ENCODE measurements around the gene TASL. TPM values are rescaled to one million over a fixed set of nuclear protein-coding genes. Genes with fewer than 3 reads are reported as not detected.

TASL gene, protein sequence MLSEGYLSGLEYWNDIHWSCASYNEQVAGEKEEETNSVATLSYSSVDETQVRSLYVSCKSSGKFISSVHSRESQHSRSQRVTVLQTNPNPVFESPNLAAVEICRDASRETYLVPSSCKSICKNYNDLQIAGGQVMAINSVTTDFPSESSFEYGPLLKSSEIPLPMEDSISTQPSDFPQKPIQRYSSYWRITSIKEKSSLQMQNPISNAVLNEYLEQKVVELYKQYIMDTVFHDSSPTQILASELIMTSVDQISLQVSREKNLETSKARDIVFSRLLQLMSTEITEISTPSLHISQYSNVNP
- polyA plus RNA-seq (2013, experiment 1 of 4) = not detected
- polyA plus RNA-seq (2013, experiment 2 of 4) = not detected
- polyA plus RNA-seq (2013, experiment 3 of 4) = not detected
- not detected for polyA plus RNA-seq (2013, experiment 4 of 4)

DNA sequence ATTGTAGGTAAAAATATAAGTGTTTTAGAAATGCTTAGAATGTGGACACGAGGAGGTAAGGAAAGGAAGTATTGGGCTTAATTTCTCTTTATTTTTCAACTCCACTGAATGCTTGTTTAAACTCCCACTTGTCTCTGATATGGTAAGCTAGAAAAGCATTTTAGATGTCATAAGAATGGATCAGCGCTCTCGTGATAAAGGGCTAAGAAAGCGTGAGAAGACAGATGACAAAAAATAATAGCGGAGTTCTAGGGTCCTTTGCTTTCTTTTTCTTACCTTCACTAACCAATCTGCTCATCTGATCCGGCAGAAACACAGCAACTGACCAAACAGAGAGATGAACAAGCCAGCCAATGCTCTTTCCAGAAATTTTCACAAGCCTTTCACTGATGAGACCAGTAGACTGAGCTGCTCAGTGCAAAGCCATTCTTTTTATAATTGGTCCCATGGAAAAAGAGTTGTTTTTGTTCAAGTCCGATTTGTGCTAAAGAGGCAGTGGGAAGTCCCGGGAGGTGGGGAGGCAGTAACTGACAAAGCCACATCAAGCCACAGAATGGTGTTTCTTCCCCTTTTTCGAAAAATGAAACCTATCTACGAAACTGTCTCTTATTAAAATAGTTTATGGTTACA lies at the start of gene TASL:
TSS of gene TASL (minus strand) at position 405 of the 630 bp plus-strand sequence. CDS start 17,411 bp downstream, outside the sequence.
- no peaks in the 10 kb centered on the region for H3K36me3 ChIP-seq (ENCODE audit: control insufficient read depth, insufficient read depth, low read length)
- no peak within 1 kb of the TSS for H3K4me3 ChIP-seq (ENCODE audit: insufficient read depth, low read depth, low read length)
- H3K4me1 ChIP-seq (ENCODE audit: control insufficient read depth, insufficient read depth, low read length) = no peaks in the 10 kb centered on the region
- H3K9me3 ChIP-seq (ENCODE audit: control insufficient read depth, low read length) = no peaks in the 10 kb centered on the region
- WGBS, 2 experiments = 89 to 93% methylated on average over 6 to 10 of the region's 10 CpGs
- no peak within 1 kb of the TSS for H3K27ac ChIP-seq (ENCODE audit: insufficient read depth, low read depth, low read length, poor library complexity, severe bottlenecking)
- H3K27me3 ChIP-seq (ENCODE audit: control insufficient read depth, insufficient read depth, low read length, poor library complexity, severe bottlenecking) = no peaks in the 10 kb centered on the region

DNA sequence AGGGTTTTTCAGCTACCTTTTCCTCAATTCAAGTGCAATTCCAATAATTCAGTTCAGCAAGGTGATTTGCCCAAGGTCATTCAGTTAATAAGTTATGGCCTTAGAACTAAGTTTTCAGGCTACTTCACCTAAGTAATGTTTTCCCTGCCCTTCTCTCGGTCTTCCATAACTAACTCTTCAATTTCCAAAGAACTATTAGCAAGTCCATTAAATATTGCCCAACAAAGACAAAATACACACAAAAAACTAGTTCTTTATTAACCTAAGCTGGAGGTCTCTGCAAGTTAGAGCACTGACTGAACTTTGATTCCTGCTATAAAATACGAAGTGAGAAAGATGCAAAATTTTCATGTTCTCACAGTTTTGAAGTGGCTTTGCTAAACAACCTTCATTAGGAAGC lies 48.8 kb upstream of the TASL start:
- Histone ChIP-seq H3K4me1 (ENCODE audit: control insufficient read depth, insufficient read depth, low read length) (no peaks in the 10 kb centered on the region), H3K27me3 (ENCODE audit: control insufficient read depth, insufficient read depth, low read length, poor library complexity, severe bottlenecking) (no peaks in the 10 kb centered on the region), H3K27ac (ENCODE audit: insufficient read depth, low read depth, low read length, poor library complexity, severe bottlenecking) (no peak overlapping the region), H3K36me3 (ENCODE audit: control insufficient read depth, insufficient read depth, low read length) (no peaks in the 10 kb centered on the region), H3K9me3 (ENCODE audit: control insufficient read depth, low read length) (no peaks in the 10 kb centered on the region), H3K4me3 (ENCODE audit: insufficient read depth, low read depth, low read length) (no peak overlapping the region)
- 97% methylated on average over 2 of the region's 2 CpGs for WGBS, 2 experiments

DNA sequence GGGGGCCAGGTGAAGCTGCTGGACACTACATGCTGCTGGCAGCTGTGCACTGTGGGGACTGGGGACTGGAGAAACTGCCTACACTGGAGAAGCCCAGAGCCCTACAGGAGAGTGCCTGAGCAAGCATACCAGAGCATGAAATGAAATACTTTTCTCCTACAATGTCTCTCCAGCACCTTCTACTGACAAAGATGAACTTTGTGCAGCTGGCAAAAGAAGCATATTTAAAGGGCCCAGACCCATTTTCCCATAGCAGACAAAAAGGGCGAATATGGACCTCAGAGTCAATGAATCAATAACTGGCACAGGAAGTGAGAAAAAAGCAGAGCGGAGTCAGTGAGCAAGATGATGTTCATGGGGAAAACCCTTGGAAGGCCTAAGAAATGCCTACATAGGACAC lies 44.8 kb upstream of the TASL start:
- no peak overlapping the region for H3K27ac ChIP-seq (ENCODE audit: insufficient read depth, low read depth, low read length, poor library complexity, severe bottlenecking)

DNA sequence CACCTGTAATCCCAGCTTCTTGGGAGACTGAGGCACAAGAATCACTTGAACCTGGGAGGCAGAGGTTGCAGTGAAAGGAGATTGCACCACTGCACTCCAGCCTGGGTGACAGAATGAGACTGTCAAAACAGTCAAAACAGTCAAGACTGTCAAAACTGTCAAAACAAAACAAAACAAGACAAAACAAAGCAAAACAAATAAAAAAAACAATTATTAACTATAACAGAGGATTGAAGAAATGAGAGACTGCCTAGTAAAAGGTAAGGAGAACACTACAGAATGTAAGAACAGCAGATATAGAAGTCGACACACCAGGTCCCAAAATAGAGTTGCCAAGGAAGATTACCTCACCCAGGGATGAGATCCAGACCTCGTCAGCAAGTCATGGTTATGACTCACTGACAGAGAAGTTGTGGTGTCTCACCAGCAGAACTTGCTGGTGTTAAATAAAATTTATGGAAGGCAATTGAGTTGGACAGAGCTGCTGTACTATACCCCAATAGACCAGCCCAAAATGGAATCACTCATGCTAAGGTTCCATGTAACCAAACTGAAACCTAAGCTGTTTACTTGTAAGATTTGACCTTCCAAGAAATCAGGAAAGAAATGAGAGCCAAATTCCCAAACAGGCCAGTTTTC lies 43.5 kb upstream of the TASL start:
- Histone ChIP-seq H3K36me3 (ENCODE audit: control insufficient read depth, insufficient read depth, low read length) (no peaks in the 10 kb centered on the region), H3K4me3 (ENCODE audit: insufficient read depth, low read depth, low read length) (no peak overlapping the region), H3K27me3 (ENCODE audit: control insufficient read depth, insufficient read depth, low read length, poor library complexity, severe bottlenecking) (no peaks in the 10 kb centered on the region), H3K4me1 (ENCODE audit: control insufficient read depth, insufficient read depth, low read length) (no peaks in the 10 kb centered on the region), H3K27ac (ENCODE audit: insufficient read depth, low read depth, low read length, poor library complexity, severe bottlenecking) (no peak overlapping the region), H3K9me3 (ENCODE audit: control insufficient read depth, low read length) (no peaks in the 10 kb centered on the region)
- WGBS, 2 experiments = 95 to 98% methylated on average over 2 of the region's 2 CpGs

More for the DNA sequence above, 44.8 kb upstream of the TASL start:
- H3K36me3 ChIP-seq (ENCODE audit: control insufficient read depth, insufficient read depth, low read length) = no peaks in the 10 kb centered on the region
- no peak overlapping the region for H3K4me3 ChIP-seq (ENCODE audit: insufficient read depth, low read depth, low read length)
- H3K9me3 ChIP-seq (ENCODE audit: control insufficient read depth, low read length) = no peaks in the 10 kb centered on the region
- H3K27me3 ChIP-seq (ENCODE audit: control insufficient read depth, insufficient read depth, low read length, poor library complexity, severe bottlenecking) = no peaks in the 10 kb centered on the region
- WGBS, 2 experiments = 100% methylated on average over 2 of the region's 2 CpGs
- H3K4me1 ChIP-seq (ENCODE audit: control insufficient read depth, insufficient read depth, low read length) = no peaks in the 10 kb centered on the region

DNA sequence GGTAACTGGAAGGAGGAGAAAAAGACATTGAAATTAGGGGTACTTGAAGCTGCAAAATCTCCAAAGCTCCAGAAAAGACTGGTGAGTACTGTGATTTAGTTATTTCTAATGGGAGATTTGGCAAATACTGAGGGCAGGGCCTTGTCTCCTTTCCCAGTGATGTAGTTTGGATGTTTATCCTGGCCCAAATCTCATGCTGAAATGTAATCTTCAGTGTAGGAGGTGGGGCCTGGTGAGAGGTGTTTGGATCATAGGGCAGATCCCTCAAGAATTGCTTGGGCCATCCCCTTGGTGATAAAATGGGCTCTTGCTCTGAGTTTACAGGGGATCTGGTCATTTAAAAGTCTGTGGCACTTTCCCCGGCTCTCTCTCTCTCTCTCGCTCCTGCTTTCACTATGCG lies 42.6 kb upstream of the TASL start:
- no peaks in the 10 kb centered on the region for H3K4me1 ChIP-seq (ENCODE audit: control insufficient read depth, insufficient read depth, low read length)
- no peak overlapping the region for H3K27ac ChIP-seq (ENCODE audit: insufficient read depth, low read depth, low read length, poor library complexity, severe bottlenecking)
- H3K4me3 ChIP-seq (ENCODE audit: insufficient read depth, low read depth, low read length) = no peak overlapping the region
- no peaks in the 10 kb centered on the region for H3K9me3 ChIP-seq (ENCODE audit: control insufficient read depth, low read length)
- H3K36me3 ChIP-seq (ENCODE audit: control insufficient read depth, insufficient read depth, low read length) = no peaks in the 10 kb centered on the region
- H3K27me3 ChIP-seq (ENCODE audit: control insufficient read depth, insufficient read depth, low read length, poor library complexity, severe bottlenecking) = no peaks in the 10 kb centered on the region
- WGBS, 2 experiments = 84 to 95% methylated on average over 3 of the region's 3 CpGs

DNA sequence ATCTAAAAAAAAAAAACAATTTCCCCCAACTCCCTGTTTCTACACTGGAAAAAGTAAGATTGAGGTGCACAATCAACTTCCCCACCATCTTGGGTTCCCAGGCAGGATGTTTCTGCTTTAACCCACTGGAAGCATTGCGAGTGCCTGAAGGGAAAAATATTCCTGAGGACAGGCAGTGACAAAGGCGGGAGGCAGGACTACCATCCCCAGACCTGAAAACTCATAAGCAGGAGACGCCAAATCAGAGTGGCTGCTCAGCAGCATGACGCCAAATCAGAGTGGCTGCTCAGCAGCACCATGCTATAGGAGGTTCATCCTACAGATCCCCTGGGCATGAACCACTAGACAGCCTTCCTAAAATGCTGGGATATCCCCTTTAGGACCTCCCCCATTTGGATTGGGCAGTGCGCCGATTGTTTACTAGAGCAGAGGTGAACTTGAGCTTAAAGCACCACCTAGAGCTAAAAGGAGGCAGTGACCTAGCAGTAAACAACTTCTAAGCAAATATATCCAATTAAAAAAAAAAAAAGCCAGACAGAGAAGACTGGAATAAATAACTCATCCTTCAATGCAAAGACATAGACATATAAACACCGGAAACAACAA lies 40.7 kb upstream of the TASL start:
- Histone ChIP-seq H3K4me1 (ENCODE audit: control insufficient read depth, insufficient read depth, low read length) (no peaks in the 10 kb centered on the region), H3K36me3 (ENCODE audit: control insufficient read depth, insufficient read depth, low read length) (no peaks in the 10 kb centered on the region), H3K9me3 (ENCODE audit: control insufficient read depth, low read length) (no peaks in the 10 kb centered on the region), H3K4me3 (ENCODE audit: insufficient read depth, low read depth, low read length) (no peak overlapping the region), H3K27ac (ENCODE audit: insufficient read depth, low read depth, low read length, poor library complexity, severe bottlenecking) (no peak overlapping the region), H3K27me3 (ENCODE audit: control insufficient read depth, insufficient read depth, low read length, poor library complexity, severe bottlenecking) (no peaks in the 10 kb centered on the region)
- WGBS, 2 experiments = 86 to 91% methylated on average over 6 to 7 of the region's 7 CpGs

DNA sequence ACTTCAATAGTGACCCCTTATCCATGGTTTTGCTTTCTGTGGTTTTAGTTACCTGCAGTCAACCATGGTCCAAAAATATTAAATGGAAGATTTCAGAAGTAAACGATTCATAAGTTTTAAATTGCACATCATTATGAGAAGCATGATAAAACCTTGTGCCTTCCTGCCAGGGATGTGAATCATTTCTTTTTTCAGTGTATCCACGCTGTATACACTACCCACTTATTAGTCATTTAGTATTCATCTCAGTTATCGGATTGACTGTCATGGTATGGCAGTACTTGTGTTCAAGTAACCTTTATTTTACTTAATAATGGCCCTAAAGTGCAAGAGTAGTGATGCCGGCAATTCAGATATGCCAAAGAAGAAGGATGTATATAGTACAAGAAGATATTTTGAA lies 37.7 kb upstream of the TASL start:
- H3K4me3 ChIP-seq (ENCODE audit: insufficient read depth, low read depth, low read length) = no peak overlapping the region
- H3K27me3 ChIP-seq (ENCODE audit: control insufficient read depth, insufficient read depth, low read length, poor library complexity, severe bottlenecking) = no peaks in the 10 kb centered on the region
- no peaks in the 10 kb centered on the region for H3K4me1 ChIP-seq (ENCODE audit: control insufficient read depth, insufficient read depth, low read length)
- WGBS, 2 experiments = 100% methylated on average over 1 of the region's 4 CpGs; no CpG with 5 or more reads in 1 of the 2 experiments
- no peak overlapping the region for H3K27ac ChIP-seq (ENCODE audit: insufficient read depth, low read depth, low read length, poor library complexity, severe bottlenecking)
- no peaks in the 10 kb centered on the region for H3K9me3 ChIP-seq (ENCODE audit: control insufficient read depth, low read length)
- H3K36me3 ChIP-seq (ENCODE audit: control insufficient read depth, insufficient read depth, low read length) = no peaks in the 10 kb centered on the region

DNA sequence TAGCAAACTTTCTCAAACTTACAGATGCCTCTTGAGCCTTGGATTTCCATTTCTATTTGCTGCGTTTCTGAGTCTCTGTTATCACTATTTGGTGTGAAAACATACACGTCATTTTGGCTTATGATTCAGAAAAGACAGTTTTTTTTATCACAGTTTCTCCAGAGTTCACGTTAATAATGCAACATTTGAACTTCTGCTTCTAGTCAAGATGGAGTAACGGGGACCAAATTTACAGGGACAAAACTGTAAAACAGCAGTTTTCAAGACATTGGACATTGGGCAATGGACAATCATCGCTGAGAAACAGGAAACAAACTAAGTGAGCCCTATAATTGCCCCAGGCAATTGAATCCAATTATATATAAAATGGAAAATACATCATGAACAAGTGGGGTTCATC lies 36.2 kb upstream of the TASL start:
- H3K27me3 ChIP-seq (ENCODE audit: control insufficient read depth, insufficient read depth, low read length, poor library complexity, severe bottlenecking) = no peaks in the 10 kb centered on the region
- 96% methylated on average over 5 of the region's 5 CpGs for WGBS, 2 experiments
- H3K9me3 ChIP-seq (ENCODE audit: control insufficient read depth, low read length) = no peaks in the 10 kb centered on the region
- no peaks in the 10 kb centered on the region for H3K4me1 ChIP-seq (ENCODE audit: control insufficient read depth, insufficient read depth, low read length)
- no peak overlapping the region for H3K27ac ChIP-seq (ENCODE audit: insufficient read depth, low read depth, low read length, poor library complexity, severe bottlenecking)
- H3K36me3 ChIP-seq (ENCODE audit: control insufficient read depth, insufficient read depth, low read length) = no peaks in the 10 kb centered on the region
- H3K4me3 ChIP-seq (ENCODE audit: insufficient read depth, low read depth, low read length) = no peak overlapping the region

DNA sequence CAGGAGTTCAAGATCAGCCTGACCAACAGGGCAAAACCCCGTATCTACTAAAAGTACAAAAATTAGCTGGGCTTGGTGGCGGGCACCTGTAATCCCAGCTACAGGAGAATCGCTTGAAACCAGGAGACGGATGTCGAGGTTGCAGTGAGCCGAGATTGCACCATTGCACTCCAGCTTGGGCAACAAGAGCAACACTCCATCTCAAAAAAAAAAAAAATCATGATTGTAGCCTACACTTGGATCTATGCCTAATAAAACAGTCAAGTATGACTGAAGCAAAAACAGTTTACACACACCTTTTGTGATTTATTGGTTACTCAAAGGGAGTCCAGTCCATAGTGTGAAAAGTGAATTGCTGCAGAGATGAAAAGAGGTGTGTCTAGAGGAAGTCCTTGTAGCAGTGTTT lies 34.7 kb upstream of the TASL start:
- no peaks in the 10 kb centered on the region for H3K9me3 ChIP-seq (ENCODE audit: control insufficient read depth, low read length)
- H3K36me3 ChIP-seq (ENCODE audit: control insufficient read depth, insufficient read depth, low read length) = no peaks in the 10 kb centered on the region
- H3K27me3 ChIP-seq (ENCODE audit: control insufficient read depth, insufficient read depth, low read length, poor library complexity, severe bottlenecking) = no peaks in the 10 kb centered on the region
- no peak overlapping the region for H3K4me3 ChIP-seq (ENCODE audit: insufficient read depth, low read depth, low read length)
- WGBS, 2 experiments = 91 to 97% methylated on average over 6 of the region's 6 CpGs
- H3K4me1 ChIP-seq (ENCODE audit: control insufficient read depth, insufficient read depth, low read length) = no peaks in the 10 kb centered on the region
- no peak overlapping the region for H3K27ac ChIP-seq (ENCODE audit: insufficient read depth, low read depth, low read length, poor library complexity, severe bottlenecking)

DNA sequence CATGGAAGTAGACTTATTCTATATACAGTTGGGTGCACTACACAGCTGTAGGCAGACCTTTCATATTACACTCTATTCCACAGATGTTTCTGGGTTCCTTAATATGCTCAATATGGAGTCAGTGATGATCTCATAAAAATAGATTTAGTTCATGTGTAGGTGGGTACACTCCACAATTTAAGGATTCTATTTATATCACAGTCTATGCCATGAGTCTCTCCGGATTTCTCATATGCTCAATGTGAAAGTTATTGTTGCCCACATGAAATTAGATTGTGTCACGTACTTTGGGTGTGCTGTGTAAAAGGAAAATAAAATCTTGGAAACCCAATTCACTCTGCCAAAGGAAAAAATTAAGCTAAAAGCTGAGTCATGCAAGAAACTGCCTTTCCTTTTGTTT lies 32.5 kb upstream of the TASL start:
- no peaks in the 10 kb centered on the region for H3K27me3 ChIP-seq (ENCODE audit: control insufficient read depth, insufficient read depth, low read length, poor library complexity, severe bottlenecking)
- H3K4me3 ChIP-seq (ENCODE audit: insufficient read depth, low read depth, low read length) = no peak overlapping the region
- no peak overlapping the region for H3K27ac ChIP-seq (ENCODE audit: insufficient read depth, low read depth, low read length, poor library complexity, severe bottlenecking)
- no peaks in the 10 kb centered on the region for H3K36me3 ChIP-seq (ENCODE audit: control insufficient read depth, insufficient read depth, low read length)
- no peaks in the 10 kb centered on the region for H3K9me3 ChIP-seq (ENCODE audit: control insufficient read depth, low read length)
- H3K4me1 ChIP-seq (ENCODE audit: control insufficient read depth, insufficient read depth, low read length) = no peaks in the 10 kb centered on the region
- 100% methylated on average over 1 to 2 of the region's 2 CpGs for WGBS, 2 experiments

Data from ectodermal cell (in vitro differentiated cells).